ENCODE measurements around the gene ALOX15B.
"Not testable (repeated sequence)": the region's sequence is repeated elsewhere in the genome, so short reads cannot be mapped to it uniquely, and the experiment has no call there.

ALOX15B gene

DNA sequence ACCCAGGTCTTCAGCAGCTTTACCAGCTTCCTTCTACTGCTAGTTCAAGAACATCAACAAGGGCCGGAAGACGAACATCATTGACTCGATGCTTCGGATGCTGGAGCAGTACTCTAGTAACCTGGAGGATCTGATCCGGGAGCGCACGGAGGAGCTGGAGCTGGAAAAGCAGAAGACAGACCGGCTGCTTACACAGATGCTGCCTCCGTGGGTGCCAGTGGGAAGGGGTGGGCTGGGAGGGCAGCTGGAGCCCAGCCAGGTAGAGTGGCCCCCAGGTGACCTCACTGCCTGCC is 24.4 kb upstream of the ALOX15B start:
- DNase-seq, result no peak

DNA sequence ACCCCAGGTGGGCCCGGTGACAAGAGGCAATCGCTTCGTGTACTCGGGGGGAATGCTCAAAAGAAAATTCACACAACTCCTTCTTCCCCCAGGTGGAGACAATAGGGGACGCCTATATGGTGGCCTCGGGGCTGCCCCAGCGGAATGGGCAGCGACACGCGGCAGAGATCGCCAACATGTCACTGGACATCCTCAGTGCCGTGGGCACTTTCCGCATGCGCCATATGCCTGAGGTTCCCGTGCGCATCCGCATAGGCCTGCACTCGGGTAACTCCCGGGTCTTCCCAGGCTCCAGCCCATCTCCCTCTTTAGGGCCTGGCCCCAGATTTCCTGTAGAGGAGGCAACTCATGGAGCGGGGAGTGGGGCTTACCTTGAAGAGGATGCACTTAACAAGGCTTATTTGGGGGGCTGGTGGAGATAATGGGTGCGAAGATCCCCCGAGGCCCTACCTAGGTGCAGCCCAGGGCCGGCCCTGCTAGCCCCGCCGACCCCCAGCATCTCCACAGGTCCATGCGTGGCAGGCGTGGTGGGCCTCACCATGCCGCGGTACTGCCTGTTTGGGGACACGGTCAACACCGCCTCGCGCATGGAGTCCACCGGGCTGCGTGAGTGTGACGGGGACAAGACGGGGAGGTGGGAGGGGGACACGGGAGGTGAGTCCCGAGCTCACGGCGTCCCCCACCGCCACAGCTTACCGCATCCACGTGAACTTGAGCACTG is 23.5 kb upstream of the ALOX15B start:
- DNase-seq, result no peak

- no peak for DNase-seq
Observed at GRCh38 chr17:8015957-8016631, 22.8 kb upstream of the ALOX15B start.

GRCh38 chr17:8016632-8017424 is 22.0 kb upstream of the ALOX15B start:
- no peak for DNase-seq

DNA sequence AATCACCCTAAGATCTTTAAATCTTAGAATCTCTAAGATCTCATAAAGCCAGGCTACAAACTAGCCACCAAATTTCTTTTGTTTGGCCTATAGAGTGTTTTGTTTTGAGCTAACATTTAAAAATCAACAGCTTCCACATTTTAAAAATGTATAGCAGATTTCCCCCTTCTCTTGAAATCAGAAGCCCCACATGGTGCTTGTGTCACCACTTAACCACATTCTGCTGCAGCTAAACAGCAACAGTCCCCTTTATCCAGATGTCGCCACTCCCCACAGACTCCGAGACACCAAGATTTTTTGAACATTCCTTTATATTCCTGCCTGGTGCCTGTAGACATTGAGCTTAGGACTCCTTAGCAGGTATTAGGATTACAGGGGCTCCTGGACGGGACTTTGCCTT is 20.4 kb upstream of the ALOX15B start:
- no peak for DNase-seq

- DNase-seq, result no peak
Observed at GRCh38 chr17:8019166-8019565, 19.7 kb upstream of the ALOX15B start.

DNA sequence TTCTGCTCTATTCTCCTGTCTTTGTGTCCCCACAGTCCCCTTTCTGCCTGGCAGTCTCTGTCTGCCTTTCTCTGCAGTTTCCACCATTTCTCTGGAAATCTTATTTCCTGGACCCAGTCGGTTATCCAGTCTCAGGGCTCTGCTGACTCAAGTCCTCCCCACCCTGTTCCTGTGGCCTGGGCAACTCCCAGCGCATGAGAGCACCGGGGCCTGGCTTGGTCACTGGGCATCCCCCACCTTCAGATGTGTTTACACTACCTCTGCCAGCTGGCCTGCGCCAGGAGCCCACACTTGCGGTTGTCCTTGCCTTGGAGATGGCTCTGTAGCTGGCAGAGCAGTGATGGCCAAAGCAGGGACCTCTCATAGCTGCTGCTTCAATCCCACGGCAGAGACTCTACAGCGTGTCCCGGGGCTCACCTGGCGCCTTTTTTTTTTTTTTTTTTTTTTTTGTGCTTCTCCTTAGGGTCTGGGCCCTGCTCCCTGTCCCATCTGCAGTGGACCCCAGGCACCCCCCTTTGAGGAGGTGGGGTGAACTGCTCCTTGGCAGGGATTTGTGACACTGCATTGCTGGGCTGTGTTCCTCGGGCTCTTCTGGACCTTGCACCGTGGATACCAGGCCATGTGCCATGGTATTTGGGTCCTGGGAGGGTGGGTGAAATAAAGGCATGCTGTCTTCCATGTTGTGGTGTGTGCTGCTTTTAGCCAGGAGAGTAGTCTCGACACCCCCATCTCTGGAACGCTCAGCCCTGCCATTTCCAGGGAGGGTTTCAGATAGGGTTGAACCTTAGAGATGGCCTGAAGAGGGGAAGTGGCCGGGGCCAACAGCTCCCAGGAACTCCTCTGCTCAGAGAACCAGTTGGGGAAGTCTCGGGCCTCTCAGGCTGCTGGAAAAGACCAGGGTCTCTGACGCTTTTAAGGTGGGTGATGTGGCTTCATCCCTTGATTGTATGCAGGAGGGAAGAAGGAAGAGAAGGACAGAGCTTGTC is 18.9 kb upstream of the ALOX15B start:
- DNase-seq, result no peak

DNA sequence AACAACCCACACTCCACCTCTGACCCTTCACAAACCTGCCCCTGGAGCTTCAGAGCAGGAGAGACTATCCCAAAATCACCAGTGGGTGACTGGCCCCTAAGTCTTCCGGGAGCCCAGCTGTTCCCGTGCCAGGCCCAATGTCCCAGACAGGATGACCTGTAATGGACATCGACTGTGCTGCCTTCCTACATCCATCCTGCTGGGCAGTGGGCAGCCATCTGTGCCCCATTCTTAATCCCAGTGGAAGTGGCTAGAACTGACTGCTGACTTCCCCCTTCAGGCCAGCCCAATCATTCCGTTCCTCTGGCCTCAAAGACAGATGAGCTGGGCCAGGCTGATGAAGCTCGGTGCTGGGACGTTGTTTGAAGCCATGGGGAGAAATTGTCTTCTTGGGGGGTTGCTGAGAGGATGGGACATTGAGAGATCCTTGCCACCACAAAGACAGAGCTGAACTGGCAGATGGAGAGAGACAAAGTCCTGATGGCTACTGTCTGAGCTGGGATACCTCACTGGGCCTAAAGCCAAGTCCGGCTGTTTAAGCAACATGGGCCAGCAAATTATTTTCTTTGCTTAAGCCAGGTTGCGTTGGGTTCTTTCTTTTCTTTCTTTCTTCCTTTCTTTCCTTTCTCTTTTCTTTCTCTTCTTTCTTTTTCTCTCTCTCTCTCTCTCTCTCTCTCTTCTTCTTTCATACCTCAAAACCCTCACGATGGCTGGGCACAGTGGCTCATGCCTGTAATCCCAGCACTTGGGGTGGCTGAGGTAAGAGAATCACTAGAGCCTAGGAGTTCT is 17.9 kb upstream of the ALOX15B start:
- no peak for DNase-seq

GRCh38 chr17:8021565-8022359 is 17.1 kb upstream of the ALOX15B start:
- DNase-seq, result no peak

GRCh38 chr17:8022360-8023003 is 16.4 kb upstream of the ALOX15B start:
- no peak for DNase-seq

GRCh38 chr17:8024161-8024560 is 14.7 kb upstream of the ALOX15B start:
- DNase-seq, result not testable (repeated sequence)

DNA sequence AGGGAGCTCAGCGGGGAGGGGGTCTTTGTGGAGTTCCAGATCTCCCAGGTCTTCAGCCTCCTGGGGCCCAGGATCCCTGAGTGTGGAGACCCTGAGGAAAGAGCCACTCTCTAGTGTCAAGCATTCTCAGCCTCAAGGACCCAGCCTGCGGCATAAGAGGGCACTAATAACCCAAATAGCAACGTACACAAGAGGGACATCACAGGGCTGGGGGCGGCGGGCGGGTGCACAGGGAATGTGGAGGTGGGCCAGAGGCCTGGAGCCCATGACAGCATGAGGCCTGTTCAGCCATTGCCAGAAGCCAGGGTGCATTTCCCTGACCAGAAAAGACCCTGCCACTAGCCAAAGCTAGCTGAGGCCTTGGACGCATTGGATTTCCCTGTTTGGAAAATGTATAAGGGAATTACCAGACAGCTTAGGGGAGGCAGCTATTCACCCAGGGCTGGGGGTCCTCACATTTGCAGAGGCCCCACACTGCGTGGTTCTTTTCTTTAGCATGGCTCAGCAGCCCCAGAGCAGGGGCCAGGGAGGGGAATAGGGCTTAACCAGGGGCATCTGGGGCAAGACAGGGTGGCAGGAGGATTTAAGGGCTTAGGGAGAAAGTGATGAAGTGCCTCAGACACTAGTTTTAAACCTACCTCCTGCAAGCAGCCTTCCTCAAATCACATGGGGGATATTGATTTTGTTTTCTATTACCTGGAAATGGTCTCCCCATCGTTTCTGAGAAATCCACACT is 13.5 kb upstream of the ALOX15B start:
- no peak for DNase-seq

DNA sequence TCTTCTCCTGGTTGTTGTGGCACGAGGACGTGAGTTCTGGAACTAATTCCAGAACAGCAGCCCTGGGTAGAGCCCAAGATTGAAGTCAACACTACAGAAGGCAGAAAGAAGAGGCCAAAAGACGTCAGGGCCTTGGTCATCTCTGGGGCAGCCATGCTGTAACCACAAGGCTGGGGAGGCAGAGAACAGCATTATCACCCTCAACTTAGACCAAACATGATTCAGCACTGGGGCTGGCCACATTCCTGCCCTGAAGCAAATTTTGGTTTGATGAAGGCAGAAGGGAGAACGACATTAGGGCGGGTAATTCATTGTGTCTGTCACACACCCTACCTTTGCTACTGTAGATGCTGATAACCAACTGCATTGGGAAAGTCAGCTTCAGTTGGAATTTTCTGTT is 9.7 kb upstream of the ALOX15B start:
- DNase-seq, result no peak

- DNase-seq, result no peak
Observed at GRCh38 chr17:8031261-8031661, 7.6 kb upstream of the ALOX15B start.

- no peak for DNase-seq
Observed at GRCh38 chr17:8031950-8032349, 6.9 kb upstream of the ALOX15B start.

GRCh38 chr17:8032442-8032841 is 6.4 kb upstream of the ALOX15B start:
- no peak for DNase-seq

DNA sequence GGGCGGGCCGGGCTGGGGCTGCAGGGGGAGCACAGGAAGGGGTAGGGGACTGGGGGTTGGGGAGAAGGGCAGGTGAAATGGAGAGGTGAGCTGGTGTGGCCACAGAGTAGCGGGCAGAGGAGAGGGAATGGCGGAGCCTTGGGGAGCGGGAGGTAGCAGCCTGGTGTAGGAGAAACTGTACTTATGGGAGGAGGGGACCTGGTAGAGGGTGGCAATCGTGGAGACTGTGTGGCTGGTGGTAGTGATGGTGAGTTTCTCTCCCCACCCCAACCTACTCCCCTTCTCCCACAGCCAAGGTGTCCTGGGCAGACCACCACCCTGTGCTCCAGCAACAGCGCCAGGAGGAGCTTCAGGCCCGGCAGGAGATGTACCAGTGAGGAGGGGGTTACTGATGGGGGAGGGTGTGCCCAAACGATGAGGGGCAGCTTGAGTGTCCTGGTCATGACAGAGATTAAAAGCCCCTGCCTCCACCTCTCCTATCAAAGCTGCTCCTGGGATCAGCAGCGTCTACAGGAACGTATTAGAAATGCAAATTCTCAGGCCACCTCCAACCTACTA is 831 bp downstream of the ALOX15B start:
- DNase-seq, result no peak

- no peak for DNase-seq
Observed at GRCh38 chr17:8041249-8041928, 2.5 kb downstream of the ALOX15B start.

GRCh38 chr17:8041979-8042378 is 3.1 kb downstream of the ALOX15B start:
- DNase-seq, result no peak

All from NK-92 treated with Interleukin-12 subunit alpha and Interleukin-12 subunit beta, amount 100 ng/mL, for 24 hours (cell line).